ENCODE data around the gene FSIP1.

The FSIP1 gene

DNA sequence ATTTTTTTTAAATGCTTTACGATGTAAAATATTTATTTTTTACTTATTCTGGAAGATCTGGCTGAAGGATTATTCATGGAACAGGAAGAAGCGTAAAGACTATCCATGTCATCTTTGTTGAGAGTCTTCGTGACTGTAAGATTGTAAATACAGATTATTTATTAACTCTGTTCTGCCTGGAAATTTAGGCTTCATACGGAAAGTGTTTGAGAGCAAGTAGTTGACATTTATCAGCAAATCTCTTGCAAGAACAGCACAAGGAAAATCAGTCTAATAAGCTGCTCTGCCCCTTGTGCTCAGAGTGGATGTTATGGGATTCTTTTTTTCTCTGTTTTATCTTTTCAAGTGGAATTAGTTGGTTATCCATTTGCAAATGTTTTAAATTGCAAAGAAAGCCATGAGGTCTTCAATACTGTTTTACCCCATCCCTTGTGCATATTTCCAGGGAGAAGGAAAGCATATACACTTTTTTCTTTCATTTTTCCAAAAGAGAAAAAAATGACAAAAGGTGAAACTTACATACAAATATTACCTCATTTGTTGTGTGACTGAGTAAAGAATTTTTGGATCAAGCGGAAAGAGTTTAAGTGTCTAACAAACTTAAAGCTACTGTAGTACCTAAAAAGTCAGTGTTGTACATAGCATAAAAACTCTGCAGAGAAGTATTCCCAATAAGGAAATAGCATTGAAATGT, 186.1 kb downstream of the FSIP1 start:
- peak; percentile 21 for FAIRE-seq

GRCh38 chr15:39595338-39596221, 187.1 kb downstream of the FSIP1 start:
- FAIRE-seq (no peak), DNase-seq (ENCODE audit: low spot score) (peak; percentile 3)

More for the DNA sequence above, 186.1 kb downstream of the FSIP1 start:
- peak; percentile 9 for DNase-seq (ENCODE audit: low spot score)

- DNase-seq (ENCODE audit: low spot score) (peak; percentile 24), FAIRE-seq (peak; percentile 10)
Measured at GRCh38 chr15:39594446-39595337, 187.9 kb downstream of the FSIP1 start.

- DNase-seq (ENCODE audit: low spot score), result peak; percentile 3
- FAIRE-seq, result no peak
Measured at GRCh38 chr15:39593656-39594445, 188.8 kb downstream of the FSIP1 start.

DNA sequence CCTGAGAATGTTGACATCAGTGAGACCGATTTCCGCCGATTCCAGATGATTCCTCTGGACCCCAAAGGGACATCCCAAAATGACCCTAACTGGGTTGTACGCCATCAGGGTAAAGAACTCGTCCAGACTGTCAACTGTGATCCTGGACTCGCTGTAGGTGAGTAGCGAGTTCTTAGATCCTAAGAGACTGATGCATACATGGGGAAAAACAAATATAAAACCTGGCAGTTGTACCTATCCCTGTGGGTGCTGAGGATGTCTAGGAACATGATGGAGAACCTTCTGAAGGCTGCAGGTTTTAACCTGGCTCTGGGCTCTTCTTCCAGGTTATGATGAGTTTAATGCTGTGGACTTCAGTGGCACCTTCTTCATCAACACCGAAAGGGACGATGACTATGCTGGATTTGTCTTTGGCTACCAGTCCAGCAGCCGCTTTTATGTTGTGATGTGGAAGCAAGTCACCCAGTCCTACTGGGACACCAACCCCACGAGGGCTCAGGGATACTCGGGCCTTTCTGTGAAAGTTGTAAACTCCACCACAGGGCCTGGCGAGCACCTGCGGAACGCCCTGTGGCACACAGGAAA, 189.5 kb downstream of the FSIP1 start:
- peak; percentile 3 for DNase-seq (ENCODE audit: low spot score)
- FAIRE-seq, result no peak

DNA sequence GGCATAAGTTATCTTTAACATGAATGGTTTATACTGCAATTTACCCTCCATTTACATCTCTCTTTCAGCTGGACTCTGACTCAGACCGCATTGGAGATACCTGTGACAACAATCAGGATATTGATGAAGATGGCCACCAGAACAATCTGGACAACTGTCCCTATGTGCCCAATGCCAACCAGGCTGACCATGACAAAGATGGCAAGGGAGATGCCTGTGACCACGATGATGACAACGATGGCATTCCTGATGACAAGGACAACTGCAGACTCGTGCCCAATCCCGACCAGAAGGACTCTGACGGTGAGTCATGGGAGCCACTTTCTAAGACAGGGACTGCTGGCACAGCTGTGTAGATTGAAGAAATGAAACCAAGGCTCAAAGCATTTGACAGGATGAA, 190.1 kb downstream of the FSIP1 start:
- DNase-seq (ENCODE audit: low spot score), result peak; percentile 45
- FAIRE-seq, result no peak

GRCh38 chr15:39591896-39592315, 190.7 kb downstream of the FSIP1 start:
- no peak for FAIRE-seq
- DNase-seq (ENCODE audit: low spot score), result peak; percentile 3

- FAIRE-seq (no peak), DNase-seq (ENCODE audit: low spot score) (no peak)
Measured at GRCh38 chr15:39591141-39591895, 191.3 kb downstream of the FSIP1 start.

GRCh38 chr15:39589815-39590644, 192.6 kb downstream of the FSIP1 start:
- DNase-seq (ENCODE audit: low spot score) (peak; percentile 3), FAIRE-seq (no peak)

GRCh38 chr15:39589193-39589814, 193.3 kb downstream of the FSIP1 start:
- no peak for FAIRE-seq
- DNase-seq (ENCODE audit: low spot score), result no peak

GRCh38 chr15:39588531-39589192, 194.0 kb downstream of the FSIP1 start:
- FAIRE-seq (no peak), DNase-seq (ENCODE audit: low spot score) (no peak)

GRCh38 chr15:39587731-39588530, 194.7 kb downstream of the FSIP1 start:
- FAIRE-seq (no peak), DNase-seq (ENCODE audit: low spot score) (no peak)

DNA sequence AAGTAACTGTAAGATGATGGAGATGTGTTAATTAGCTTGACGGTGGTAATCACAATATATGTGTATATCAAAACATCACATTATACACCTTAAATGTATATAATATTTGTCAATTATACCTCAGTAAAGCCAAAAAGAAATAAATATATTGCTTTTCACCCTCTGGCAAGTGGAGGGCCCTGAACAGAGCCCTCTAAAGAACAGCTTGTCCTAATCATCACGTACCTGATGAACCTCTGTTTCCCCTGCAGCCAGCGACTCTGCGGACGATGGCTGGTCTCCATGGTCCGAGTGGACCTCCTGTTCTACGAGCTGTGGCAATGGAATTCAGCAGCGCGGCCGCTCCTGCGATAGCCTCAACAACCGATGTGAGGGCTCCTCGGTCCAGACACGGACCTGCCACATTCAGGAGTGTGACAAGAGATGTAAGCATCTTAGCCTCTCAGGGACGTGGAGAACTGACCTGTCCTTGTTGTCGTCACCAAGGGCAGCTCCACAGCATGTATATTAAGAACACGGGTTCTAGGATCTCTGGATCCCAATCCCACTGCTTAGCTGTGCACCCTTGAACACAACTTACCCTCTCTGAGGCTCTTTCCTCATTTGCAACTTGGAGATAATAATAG, 195.4 kb downstream of the FSIP1 start:
- no peak for FAIRE-seq
- no peak for DNase-seq (ENCODE audit: low spot score)

DNA sequence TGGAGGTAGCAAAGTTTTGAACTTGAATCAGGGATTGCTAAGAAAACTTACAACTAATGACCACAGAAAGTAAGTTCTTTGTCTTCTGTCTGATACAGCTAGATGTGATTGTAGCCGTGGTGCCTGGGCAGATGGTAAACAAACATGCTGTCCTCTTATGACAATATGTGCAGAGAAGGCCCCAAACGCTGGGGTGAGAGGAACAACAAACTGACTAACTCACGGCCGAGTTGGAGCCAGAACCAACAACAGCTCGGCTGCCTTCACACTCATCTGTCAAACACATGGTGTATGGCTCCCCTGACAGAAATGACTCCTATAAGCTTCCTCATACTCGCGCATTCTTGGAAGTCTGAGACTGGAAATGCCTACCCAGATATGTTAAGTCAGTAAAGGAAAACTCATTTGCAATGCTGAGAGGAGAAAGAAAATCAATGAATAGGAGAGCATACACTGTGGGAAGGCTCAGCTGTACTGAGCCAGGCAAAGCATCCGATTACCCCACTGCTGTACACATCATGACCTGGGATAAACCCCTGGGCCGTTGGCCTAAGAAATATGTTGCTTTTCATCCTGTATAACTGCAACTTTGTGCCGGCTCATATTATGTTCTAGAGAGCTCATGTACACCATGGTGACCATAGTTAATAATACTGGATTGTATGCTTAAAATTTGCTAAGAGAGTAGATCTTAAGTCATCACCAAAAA, 196.1 kb downstream of the FSIP1 start:
- DNase-seq (ENCODE audit: low spot score) (no peak), FAIRE-seq (no peak)

DNA sequence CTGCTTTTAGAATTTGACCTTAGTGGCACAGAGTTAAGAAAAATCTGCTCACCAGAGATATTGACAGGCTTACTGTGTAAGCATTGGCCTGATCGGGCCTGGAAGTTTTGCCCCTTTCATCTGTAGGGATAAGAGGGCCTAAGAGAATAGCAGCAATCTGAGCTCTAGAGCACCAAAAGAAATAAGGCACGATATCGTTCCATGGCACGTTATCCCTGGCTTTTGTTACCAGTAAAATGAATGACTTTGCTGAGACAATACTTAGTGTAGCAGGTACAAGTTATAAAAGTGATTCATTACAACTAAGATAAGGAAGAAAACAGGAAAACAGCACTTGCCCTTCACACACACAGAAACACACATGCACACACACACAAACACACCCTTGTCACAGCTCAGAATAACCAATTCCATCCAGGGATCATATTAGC, 196.8 kb downstream of the FSIP1 start:
- no peak for DNase-seq (ENCODE audit: low spot score)
- FAIRE-seq, result no peak

- no peak for FAIRE-seq
- no peak for DNase-seq (ENCODE audit: low spot score)
Measured at GRCh38 chr15:39585389-39585841, 197.2 kb downstream of the FSIP1 start.

All from RCC 7860 (cell line).